Activated CD4-positive, alpha-beta T cell treated with anti-CD3 and anti-CD28 coated beads, Interleukin-2, amount 50 U/mL, for 16 hours (primary cell): ENCODE results near the gene GGA3.
"Not testable (repeated sequence)": the region's sequence is repeated elsewhere in the genome, so short reads cannot be mapped to it uniquely, and the experiment has no call there.

ENCODE experiments used
- DNase-seq: peaks from one replicate; pipeline ENCODE4 v3.0.0-alpha.2; 2020

GGA3 gene, protein sequence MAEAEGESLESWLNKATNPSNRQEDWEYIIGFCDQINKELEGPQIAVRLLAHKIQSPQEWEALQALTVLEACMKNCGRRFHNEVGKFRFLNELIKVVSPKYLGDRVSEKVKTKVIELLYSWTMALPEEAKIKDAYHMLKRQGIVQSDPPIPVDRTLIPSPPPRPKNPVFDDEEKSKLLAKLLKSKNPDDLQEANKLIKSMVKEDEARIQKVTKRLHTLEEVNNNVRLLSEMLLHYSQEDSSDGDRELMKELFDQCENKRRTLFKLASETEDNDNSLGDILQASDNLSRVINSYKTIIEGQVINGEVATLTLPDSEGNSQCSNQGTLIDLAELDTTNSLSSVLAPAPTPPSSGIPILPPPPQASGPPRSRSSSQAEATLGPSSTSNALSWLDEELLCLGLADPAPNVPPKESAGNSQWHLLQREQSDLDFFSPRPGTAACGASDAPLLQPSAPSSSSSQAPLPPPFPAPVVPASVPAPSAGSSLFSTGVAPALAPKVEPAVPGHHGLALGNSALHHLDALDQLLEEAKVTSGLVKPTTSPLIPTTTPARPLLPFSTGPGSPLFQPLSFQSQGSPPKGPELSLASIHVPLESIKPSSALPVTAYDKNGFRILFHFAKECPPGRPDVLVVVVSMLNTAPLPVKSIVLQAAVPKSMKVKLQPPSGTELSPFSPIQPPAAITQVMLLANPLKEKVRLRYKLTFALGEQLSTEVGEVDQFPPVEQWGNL

DNA sequence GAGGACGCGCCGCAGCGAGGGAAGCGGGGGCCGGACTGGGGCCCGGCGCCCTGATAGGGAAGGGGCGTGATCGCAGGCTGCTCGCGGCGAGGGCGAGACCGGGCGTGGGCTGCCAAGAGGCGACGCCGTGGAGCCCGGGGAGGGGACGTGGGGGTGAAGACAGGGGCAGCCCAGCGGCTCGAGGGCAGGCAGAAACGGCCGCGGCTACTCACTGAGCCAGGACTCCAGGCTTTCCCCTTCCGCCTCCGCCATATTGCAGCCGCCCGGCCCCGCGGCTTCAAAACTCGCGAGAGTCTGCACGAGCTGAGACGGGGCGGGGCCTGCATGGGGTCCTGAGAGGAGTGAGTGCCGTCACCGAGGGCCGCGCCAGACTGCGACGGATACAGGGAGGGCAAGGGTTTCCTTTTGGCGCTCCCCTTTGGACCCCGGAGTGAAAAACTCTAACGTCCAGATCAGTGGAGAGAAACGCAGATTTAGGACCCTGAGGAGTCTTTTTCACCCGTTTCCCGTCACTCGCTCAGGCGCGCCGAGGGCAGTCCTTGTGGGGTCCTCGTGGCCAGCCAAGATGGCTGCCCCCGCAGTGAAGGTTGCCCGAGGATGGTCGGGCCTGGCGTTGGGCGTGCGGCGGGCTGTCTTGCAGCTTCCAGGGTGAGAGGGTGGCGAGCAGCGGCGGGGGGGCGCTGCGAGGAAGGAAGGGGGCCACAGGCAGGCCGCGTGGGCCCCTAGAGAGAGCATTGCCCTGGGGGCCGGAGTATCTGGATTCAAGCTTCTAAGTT is at the start of gene GGA3, which contains the start of gene MRPS7:
GGA3 (minus strand) TSS at position 271 of the 776 bp plus-strand sequence; CDS start at position 252, 19 bp downstream.
MRPS7 (plus strand) TSS at position 544 of the 776 bp plus-strand sequence; CDS start at position 566, 22 bp downstream.
- peak; percentile 96 for DNase-seq

DNA sequence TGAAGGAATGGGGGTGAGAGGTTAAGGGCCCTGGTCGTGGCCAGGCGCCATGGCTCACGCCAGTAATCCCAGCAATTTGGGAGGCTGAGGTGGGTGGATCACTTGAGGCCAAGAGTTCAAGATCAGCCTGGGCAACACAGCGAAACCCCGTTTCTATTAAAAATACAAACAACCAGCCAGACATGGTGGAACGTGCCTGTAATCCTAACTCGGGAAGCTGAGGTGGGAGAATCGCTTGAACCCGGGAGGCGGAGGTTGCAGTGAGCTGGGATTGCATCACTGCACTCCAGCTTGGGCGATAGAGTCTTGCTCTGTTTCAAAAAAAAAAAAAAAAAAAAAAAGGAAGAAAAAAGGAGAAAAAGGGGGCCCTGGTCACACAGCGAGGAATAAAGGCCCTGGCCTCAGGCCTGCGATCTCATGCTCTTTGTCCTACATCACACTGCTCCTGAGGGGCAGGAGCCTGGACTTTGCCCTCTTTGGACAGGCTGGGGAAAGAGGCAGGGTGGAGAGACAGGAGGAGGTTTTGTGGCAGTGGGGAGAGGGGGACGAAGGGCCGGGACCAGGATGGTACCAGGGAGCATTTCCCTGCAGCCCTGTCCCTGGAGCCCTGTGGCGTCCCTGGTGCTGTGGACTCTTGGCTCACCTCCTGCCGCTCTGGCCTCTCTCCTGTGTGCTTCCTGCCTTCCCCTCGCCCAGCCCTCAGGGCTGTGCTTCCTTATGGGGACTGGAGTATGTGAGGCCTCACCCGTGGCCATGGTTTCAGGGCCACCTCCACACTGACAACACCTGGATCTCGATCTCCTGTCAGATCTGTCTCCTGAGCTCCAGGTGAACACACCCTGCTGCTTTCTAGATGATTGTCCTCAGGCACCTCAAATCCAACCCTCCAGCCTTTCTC is 47.6 kb upstream of the GGA3 start:
- no peak for DNase-seq

DNA sequence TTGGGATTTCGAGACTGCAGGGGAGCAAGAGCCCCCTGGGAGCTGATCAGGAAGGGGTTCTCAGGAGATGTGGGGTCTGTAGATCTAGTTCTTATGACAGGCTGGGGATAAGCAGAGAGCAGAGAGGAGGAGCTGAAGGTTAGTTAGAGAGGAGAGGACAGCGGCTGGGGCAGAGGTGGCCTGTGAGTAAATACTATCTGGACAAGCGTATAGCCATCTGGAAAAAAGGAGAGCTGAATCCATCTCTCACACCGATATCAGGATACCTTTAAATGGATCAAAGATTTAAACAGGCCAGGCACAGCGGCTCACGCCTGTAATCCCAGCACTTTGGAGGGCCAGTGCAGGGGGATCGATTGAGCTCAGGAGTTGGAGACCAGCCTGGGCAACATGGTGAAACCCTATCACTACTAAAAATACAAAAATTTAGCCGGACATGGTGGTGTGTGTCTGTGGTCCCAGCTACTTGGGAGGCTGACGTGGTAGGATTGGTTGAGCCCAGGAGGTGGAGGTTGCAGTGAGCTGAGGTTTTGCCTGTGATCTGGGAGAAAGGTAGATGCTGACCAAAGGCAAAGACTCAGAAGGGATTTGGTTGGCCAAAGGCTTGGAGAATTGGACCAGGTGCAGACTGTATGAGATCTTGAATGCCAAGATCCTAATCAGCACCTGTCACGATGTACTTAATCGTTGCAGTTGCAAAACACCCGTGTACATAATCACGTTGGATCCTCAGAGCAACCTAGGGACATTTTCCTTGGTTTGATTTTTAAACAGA is 46.7 kb upstream of the GGA3 start:
- DNase-seq, result no peak

DNA sequence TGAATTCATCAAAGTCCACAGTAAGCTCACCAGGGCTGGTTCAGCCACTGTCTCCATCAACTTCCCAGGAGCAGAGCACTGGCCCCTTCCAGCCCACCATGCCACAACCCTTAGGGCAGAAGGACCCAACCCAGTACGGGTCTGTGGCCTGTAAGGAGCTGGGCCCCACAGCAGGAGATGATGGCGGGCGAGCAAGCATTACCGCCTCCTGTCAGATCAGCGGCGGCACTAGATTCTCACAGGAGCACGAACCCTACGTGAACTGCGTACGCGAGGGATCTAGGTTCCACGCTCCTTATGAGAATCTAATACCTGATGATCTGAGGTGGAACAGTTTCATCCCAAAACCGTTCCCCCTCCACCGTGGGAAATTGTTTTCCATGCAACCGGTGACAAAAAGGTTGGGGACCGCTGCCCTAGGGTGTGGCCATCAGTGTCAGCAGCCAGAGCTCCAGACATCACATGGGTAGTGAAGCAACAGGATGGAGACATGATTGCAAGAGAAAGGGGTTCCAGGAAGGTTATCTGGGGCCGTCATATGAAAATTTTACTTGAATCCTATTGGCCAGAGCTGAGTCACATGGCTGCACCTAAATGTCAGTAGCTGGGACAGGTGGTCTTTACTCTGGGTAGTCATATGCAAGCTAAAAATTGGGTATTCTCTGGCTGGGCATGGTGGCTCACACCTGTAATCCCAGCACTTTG is 40.2 kb upstream of the GGA3 start:
- DNase-seq, result no peak

DNA sequence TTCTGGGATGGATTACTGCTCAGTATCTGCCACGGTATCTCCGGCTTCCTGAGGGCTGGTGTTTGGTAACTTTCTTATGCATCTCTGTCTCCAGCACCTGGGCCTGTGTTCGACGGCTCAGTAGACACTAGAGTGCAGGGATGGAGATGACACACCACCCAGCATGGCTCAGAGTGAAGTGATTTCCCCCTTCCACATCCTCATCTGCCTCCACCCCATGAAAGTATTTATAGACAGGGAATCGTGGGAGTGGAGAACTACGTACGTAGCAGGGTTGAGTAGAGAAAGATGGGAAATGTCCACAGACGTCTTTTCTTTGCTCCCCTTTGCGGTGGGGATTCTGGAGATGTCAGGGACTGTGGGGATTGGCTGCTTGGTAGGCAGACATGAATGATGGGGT is 39.6 kb upstream of the GGA3 start:
- no peak for DNase-seq

DNA sequence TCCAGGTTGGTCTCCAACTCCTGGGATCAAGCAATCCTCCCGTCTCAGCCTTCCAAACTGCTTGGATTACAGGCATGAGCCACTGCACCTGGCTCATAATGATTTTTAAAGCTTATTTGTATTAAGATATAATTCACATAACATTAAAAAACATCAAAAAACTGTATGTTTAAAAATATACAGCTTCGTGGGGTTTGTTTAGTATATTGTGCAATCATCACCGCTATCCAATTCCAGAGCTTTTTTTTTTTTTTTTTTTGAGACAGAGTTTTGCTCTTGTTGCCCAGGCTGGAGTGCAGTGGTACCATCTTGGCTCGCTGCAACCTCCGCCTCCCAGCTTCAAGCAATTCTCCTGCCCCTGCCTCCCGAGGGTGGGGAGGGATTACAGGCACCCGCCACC is 38.9 kb upstream of the GGA3 start:
- DNase-seq, result no peak

DNA sequence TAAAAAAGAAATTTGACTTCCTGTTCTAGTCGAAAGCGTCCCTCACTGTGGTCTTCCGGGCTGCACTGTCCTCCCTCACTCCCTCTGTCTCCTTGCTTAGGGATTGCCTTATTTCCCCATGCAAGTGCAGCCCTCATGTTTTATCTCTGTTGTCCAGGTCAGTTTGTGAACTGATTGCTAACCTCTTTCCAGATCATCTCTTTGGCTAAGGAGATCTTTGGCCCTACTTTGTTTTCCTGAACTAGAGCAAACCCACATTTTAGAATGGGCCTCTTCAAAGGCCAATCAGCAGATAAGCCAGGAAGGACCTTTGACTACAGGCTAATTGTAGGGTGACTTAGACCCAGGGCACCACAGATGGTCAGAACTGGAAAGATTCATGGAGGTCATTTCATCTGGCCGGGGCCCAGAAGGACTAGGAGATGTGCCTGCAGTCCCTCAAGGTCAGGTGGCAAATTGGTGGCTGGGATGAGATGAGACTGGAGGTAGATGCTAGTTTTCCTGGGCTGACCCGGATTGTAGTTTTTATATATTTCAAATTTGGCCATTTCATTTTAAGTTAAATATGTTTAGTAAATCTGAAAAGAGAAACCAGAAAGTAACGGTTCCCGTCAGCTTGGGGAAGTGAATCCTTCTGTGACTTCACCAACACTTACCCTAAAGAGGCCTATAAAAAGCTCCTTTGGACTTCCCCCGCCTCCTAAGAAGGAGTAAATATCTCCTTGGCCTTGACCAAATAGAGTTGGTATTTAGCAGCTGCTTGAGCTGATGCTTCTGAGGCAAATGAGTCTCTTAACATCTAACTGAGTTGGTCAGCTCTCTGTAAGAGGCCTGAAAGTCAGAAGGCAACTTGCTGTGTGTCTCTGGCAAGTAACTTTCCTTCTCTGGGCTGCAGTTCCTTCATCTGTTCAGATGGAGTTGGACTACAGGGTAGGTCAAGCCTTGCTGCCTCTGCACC is 34.1 kb upstream of the GGA3 start:
- DNase-seq, result peak; percentile 86

DNA sequence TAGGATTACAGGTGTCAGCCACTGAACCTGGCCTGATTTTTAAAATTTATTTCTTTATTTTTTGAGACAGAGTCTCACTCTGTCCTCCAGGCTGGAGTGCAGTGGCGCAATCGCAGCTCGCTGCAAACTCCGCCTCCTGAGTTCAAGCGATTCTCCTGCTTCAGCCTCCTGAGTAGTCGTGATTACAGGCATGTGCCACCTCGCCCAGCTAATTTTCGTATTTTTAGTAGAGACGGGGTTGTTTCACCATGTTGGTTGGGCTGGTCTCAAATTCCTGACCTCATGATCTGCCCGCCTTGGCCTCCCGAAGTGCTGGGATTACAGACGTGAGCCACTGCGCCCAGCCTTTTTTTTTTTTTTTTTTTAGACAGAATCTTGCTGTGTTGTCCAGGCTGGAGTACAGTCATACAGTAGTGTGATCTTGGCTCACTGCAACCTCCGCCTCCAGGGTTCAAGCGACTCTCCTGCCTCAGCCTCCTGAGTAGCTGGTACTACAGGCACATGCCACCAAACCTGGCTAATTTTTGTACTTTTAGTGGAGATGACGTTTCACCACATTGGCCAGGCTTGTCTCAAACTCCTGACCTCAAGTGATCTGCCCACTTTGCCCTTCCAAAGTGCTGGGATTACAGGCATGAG is 31.5 kb upstream of the GGA3 start:
- not testable (repeated sequence) for DNase-seq

DNA sequence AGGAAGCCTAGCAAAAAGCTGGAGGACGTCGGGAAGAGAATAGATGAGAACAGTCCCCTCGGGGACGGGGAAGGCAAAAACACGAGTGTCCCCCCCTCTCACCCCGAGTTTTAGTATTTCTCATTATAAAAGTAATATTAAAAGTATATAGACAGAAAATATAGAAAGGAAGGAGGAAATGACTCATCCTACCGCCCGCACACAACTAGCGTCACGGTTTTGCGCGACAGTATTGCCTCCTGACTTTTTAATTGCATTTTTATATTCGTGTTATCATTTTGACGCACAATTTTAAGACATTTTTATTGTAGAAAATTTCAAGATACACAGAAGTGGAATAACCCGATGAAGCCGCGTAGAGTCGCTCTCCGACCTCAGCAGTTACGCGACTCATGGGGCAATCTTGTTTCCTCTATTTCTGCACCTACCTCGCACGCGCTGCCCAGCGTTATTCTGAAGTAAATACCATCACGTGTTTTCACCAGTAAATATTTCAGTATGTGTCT is 28.5 kb upstream of the GGA3 start:
- peak; percentile 74 for DNase-seq

DNA sequence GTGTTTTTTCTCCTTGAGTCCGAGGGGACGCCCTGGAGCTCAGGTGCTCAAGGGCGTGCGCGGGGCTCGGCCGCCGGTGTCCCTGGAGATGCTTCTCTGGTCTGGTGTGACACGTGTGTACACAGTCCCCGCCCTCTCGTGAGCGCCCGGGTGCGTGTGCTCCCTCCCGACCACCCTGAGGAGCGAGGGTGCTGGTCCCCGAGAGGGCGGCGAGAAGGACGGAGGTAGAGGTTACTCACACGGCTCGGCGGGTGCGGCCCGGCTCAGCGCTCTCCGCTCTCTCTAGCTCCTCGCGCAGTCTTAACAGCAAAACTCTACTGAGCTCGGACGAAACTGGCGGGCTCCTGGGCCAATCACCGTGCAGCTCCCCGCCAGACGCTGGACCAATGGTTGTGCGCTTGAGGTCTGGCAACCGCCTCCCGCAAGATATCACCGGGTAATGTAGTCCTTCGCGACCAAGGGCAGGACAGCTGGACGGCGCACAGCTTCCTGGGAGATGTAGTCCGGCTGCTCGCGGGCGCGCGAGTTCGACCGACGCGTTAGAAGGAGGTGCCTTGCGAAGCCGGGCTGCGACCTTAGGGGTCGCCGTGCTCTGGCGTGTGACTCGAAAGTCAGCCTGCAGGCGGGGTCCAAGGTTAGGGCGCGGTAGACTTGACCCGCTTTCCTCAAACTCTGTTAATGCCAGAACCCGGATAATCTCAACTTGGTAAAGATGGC is 27.9 kb upstream of the GGA3 start, which contains the start of gene SLC25A19:
SLC25A19 (minus strand) TSS at position 319 of the 717 bp plus-strand sequence. CDS start 2,669 bp downstream, outside the sequence.
- peak; percentile 99 for DNase-seq

DNA sequence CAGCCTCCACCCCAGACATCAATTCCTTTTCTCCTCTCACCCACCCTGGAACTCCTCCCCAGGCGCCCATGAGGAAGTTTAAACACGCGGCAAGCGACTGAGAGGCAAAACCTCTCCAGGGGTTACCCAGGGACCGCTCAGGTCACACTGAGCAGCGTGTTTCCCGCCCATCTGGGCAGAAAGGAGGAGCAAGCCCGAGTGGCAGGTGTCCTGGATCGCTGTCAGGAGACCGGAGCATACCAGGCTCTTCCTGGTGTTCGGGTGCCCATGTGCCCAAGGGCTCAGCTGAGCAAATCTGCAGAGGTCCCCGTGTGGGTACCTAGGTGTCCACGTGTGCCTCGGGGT is 27.3 kb upstream of the GGA3 start:
- DNase-seq, result peak; percentile 54

DNA sequence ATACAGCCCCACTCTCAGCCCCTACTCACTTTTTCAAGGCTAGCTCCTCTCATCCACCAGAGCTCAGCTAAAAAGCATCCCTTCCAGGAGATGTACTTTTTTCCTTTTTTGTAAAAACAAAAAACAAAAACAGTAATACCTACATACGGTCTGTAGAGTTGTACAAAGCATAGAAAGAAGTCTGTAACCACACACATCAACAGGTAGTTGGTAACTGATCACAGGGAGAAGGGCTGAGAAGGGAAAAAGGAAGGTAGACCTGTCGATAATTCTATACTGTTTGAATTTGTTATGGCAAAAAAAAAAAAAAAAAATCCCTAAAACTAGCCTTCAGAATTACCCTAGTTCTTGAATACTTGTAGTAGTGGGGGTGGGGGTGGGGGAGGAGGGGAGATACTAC is 27.0 kb upstream of the GGA3 start:
- no peak for DNase-seq

DNA sequence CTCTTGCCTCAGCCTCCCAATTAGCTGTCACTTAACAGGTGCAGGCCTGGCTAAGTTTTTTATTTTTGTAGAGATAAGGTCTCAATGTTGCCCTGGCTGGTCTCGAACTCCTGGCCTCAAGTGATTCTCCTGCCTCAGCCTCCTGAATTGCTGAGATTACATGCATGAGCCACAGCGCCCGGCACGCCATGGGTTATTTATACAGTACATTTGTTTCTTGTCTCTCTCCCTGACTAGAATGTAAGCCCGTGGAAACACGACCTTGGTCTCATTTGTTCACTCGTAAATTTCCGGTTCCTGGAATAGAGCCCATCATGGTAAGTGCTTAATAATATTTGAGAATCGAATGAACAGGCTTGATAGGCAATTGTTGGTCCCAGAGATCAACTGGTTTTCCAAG is 25.8 kb upstream of the GGA3 start:
- DNase-seq, result no peak

DNA sequence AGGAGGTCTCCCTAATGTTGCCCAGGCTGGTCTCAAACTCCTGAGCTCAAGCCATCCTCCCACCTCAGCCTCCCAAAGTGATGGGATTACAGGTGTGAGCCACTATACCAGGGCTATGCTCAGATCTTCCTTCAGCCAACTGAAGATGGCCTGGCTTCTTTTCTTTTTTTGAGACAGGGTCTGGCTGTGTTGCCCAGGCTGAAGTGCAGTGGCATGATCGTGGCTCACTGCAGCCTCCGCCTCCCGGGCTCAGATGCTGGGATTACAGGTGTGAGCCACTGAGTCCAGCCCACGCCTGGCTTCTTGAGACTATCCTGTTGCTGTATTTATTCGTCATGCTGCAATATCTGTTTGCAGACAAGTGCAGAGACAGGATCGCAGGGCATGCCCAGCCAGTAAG is 23.7 kb upstream of the GGA3 start:
- DNase-seq, result no peak

DNA sequence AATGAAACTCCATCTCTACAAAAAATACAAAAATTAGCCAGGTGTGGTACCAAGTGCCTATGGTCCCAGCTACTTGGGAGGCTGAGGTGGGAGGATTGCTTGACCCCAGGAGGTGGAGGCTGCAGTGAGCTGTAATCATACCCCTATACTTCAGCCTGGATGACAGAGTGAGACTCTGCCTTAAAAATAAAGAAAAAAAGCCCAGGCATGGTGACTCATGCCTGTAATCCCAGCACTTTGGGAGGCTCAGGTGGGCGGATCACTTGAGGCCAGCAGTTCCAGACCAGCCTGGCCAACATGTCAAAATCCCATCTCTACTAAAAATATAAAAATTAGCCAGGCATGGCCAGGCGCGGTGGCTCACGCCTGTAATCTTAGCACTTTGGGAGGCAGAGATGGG is 18.8 kb upstream of the GGA3 start:
- DNase-seq, result not testable (repeated sequence)

DNA sequence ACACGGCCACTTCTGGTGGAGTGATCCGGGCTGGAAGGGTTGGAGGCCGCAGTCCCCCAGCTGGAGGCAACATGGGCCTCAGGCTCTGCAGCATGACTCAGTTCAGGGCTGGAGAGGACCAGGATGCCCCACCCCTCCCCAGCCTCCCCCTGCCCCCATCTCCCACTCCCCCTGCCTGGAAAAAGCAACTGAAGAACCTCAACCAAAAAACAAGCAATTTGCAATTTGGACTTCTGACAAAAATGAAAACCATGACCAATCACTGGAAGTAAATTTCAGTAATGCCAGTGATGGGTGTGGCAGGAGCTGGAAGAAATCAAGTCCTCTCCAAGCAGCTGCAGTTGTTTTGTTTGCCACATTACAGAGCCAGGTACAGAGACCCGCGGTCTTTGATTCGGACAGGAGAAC is 16.3 kb upstream of the GGA3 start:
- no peak for DNase-seq

DNA sequence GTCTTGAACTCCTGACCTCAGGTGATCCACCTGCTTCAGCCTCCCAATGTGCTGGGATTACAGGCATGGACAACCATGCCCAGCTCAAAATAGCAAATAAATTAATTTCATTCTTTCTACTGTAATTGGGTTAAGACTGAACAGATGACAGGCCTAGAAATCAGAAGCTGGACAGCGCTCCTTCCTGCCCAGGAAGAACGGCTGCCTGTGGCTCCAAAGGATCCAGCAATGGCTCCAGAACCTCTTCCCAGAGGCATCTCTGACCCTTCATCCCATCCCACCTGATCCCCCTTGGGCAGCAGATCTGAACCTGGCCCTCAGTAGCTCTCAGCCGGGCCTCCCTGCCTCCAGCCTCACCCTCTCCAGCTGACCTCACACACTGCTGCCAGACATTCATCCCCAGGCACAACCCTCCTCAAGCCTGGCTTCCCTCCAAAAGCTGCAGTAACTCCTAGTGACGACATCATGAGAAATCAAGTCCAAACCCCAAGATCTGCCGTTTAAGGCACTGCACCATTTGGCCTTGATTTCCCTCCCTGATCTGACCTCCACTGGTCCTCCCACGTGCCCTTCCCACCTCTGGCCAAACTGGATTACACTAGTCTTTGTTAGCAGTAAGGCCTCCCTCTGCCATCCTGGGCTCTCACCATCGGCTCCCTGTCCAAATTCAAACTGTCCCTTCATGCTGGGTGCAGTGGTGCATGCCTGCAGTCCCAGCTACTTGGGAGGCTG is 12.7 kb upstream of the GGA3 start:
- DNase-seq, result no peak

DNA sequence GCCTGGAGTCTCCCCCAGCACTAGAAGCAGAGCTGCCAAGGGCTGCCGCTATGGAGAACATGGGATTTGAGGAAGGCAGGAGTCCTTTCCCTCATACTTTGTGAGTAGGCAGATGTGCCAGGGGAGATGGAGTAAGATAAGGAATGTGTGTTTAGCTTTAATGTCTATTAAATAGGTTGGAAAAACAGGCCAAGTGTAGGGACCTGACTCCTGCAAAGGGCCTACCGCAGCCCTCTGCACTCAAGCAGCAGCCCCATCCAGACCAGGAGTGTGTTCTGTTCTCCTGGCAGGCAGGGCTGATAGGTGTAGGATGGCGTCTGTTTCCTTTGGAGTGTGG is 11.4 kb upstream of the GGA3 start:
- DNase-seq, result no peak
